ENCODE data around the gene CEP85.
"Not testable (repeated sequence)": the region's sequence is repeated elsewhere in the genome, so short reads cannot be mapped to it uniquely, and the experiment has no call there.

CEP85 gene

DNA sequence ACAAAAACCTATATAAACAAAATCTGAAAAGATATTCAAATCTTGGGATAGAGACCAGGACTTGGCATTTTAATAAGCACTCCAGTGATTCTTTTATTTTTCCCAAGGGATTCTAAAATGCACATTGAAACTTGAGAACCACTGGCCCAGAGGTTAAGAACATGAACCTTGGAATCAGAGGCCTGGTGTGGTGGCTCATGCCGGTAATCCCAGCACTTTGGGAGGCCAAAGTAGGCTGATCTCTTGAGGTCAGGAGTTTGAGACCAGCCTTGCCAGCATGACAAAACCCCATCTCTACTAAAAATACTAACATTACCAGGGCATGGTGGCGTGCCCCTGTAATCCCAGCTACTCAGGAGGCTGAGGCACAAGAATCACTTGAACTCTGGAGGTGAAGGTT lies 12.9 kb upstream of the CEP85 start:
- DNase-seq (ENCODE audit: low read depth) = no peak

DNA sequence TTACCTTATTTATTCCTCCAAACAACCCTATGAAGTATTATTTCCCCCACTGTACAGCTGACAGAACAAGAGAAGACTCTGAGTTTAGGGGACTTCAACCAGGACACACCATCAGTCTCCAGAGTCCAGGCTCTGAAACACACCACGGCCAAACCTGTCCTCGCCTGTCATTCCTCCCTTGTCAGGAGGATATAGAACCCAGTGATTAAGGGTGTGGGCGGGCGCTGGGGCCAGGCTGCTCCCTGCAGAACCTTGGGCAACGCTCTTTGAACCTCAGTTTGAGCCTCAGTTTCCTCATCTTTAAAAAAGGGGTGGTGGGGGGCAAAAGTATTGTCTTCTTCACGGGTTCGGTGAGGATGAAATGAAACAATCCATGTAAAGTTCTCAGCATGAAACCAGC lies 9.4 kb upstream of the CEP85 start:
- DNase-seq (ENCODE audit: low read depth) = no peak

DNA sequence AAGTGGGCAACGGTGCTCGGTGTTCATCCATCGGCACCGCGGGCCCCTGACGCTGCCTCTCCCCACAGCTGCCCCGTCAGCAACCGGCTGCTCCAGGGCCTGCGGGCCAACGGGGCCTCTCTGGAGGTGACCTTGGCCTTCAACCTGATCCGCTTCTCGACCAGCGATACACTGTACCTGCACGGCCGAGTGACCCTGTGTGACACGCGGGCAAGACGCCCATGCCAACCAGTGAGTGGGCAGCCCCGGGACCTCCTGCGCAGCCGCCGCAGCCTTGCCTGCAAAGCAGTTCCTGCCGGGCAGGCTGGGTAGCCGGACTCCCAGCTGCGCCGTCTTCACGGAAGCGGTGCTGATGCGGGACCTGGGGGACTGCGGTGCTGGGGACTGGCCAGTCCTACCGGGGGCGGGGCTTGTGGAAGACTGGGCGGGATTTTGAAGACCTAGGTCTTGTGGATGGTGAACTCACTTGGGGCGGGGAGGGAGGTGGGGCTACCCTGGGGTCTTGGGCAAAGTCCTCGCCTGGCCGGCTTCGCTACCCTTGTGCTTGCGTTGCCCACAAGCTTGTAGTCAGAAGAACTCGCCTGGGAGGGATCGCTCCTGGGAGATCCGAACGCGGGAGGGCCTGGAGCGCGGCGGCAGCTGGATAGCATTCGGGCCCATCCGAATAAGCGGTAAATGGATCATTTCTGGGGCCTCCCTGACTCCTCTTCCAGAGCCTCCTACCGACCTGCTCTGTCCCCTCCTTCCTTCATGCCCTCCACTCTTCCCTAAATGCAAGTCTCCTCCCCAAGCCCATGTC lies 8.8 kb upstream of the CEP85 start:
- DNase-seq (ENCODE audit: low read depth) = no peak

DNA sequence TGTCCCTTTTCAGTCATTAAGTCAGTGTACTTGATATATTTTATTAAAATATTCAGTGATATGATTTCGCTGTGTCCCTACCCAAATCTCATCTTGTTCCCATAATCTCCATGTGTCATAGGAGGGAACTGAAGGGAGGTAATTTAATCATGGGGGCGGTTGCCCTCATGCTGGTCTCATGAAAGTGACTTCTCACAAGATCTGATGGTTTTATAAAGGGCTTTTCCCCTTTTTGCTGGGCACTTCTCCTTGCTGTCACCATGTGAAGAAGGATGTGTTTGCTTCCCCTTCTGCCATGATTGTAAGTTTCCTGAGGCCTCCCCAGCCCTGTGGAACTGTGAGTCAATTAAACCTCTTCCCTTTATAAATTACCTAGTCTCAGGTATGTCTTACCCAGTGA lies 3.3 kb upstream of the CEP85 start:
- not testable (repeated sequence) for DNase-seq (ENCODE audit: low read depth)

DNA sequence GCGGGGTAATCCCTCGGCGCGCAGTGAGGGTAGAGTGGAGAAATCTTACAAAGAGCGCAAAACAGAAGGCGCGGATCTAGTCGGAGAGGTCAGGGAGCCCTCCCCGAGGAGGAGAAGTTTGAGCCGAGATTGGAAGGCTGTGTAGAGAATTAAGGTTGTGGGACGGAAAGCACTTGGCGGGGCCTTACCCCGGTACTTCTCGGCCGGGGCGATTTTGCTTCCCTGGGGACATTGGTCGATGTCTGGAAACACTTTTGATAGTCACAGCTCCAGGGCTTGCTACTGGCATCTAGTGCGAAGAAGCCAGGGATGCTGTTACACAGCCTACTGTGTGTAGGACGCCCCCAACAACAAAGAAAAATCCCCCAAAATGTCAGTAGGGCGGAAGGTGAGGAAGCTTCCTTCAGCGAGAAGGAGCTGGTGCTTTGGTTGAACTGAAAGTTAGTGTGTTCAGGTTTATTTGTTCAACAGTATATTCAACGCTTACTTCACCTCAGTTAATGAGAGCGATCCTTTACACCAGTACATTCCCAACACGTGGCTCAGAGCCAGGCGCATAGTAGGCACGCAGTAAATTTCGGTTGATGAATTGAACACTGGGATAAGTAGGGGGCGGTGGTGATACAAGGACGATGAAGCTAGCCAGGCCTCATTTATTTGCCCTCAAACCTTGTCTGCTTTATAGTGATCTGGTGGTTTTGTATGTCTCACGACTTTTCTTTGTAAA lies 807 bp downstream of the CEP85 start:
- DNase-seq (ENCODE audit: low read depth) = no peak

DNA sequence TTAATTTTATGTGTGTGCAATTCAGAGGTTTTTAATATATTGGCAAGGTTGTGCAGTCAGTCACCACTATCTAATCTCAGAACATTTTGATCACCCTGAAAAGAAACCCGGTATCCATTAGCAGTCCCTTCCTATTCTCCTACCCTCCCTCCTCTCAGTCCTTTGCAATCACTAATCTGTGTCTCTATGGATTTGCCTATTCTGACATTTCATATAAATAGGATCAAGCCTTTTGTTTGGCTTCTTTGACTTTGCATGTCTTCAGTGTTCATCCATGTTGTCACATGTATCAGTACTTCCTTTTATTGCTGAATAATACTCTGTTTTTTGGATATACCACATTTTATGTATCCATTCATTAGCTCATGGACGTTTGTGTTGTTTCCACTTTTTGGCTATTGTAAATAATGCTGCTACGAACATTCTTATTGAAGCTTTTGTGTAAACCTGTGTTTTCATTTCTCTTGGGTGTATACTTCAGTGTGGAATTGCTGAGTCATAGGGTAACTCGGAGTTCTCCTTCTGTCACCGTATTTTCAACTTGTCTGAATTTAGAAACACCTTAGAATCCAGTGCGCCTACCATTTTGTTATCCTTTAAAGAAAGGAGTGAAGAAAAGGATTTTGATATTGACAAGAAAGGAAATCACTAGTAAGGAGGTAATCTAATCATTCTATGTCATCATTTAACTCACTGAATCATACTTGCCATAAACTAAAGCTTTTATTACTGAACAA lies 3.4 kb downstream of the CEP85 start:
- no peak for DNase-seq (ENCODE audit: low read depth)

DNA sequence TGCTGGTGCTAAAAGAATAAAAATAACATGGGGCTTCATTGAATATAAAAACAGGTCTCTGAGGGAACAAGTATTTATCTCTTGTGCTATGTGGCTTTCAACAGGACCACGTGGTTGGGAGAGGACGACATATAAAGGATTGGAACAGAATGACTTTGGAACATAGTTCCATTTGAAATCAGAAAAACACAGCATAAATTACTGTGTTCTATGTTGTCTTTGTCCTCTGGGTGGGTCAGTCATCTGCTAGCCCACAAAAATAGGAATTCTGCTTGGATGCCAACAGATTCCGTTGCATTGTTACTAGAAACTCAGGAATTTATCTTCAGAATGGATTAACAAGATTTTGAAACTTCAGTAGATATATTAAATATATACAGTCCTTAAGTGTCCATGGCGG lies 5.9 kb downstream of the CEP85 start:
- no peak for DNase-seq (ENCODE audit: low read depth)

DNA sequence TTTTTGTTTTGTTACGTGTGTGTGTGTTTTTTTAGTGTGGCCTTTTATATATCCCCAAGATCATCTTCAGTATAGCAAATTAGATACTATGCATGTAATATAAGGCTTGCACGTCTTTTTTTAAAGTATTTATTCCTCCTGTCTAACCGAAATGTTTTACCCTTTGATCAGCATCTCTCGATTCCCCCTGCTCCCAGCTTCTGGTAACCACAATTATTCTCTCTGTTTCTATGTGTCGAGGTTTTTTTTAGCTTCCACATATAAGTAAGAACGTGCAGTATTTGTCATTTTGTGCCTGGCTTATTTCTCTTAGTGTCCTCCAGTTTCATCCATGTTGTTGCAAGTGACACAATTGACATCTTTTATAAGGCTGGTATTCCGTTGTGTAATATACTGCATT lies 18.7 kb downstream of the CEP85 start:
- DNase-seq (ENCODE audit: low read depth) = no peak

DNA sequence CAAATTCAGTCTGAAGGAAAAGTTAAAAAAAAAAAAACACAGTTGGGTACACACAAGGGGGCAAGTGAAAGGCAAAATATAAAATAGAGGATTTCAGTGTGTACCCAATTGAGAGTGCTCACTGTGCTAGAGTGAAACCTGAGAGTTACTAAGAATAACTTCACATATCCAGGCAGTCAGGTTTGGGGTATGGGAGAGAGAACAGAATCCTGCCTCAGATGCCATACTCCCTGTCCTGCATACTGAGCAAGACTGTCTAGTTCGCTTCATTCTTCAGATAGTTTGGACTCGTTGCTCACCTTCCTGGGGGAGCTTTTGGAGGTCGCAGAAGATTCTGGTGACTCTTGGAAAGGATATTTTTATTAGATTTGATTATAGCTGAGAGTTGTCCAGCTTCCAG lies 20.4 kb downstream of the CEP85 start:
- no peak for DNase-seq (ENCODE audit: low read depth)

DNA sequence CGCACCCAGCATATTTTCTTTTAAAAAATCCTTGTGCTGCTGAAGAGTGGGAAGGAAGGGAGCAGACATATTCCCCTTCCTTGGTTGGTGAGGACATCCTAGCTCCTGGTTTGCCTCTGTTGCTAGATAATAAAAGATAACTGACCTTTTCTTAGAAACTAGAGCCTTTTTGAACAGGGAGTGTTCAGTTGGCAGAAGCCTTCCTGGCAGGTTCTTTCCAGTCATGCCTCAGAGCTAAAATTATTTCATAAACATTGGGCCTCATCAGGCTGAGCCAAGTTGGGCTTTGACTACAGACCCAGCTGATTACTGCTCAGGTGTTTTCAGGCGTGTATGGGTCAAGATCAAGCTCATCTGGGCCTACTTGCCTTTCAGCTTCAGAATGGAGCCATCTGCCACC lies 23.2 kb downstream of the CEP85 start:
- DNase-seq (ENCODE audit: low read depth) = no peak

DNA sequence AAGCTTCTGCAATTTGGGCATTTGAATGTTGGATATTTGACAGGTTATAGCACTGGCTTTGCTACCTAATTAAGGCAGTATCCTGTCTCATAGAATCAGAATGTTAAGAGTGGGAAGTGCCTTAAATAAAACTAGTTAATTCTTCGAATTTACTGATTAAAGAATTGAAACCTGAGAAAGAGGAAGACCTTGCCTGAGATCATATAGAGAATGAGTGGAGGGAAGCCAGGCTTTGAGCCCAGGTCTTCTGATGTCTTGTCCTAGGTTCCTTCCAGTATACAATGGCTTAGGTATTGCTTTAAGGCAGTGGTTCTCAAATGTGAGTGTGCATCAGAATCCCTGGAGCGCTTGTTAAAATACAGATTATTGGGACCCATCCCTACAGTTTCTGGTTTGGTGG lies 25.0 kb downstream of the CEP85 start:
- no peak for DNase-seq (ENCODE audit: low read depth)

DNA sequence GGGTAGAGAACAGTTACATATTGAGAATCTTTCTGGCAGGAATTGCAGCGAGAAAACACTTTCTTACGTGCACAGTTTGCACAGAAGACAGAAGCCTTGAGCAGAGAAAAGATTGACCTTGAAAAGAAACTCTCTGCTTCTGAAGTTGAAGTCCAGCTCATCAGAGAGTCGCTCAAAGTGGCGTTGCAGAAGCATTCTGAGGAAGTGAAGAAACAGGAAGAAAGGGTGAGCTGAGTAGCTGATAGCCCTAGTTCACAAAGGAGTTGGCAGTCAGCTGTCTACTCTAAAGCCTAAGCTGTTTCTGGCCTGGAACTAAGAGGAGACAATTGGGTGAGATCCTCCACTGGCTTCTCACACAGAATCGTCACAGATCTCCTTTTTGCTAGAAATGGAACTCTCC lies 25.6 kb downstream of the CEP85 start:
- no peak for DNase-seq (ENCODE audit: low read depth)

DNA sequence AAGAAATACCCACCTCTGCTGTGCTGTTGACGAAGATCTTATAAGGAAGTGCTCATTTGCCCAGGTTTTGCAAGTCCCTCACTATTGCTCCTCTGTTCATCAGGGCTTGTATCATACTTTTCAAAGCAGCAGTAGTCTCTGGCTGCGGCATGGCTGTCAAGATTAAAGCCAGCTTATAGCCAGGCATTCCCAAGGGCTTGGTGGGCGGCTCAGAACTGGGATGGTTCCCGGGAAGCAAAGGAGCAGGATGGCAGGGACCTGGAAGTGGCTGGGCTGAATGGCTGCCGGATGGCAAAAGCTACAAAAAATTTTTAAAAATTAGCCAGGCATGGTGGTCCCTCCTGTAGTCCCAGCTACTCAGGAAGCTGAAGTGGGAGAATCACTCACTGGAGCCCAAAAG lies 29.2 kb downstream of the CEP85 start:
- no peak for DNase-seq (ENCODE audit: low read depth)

DNA sequence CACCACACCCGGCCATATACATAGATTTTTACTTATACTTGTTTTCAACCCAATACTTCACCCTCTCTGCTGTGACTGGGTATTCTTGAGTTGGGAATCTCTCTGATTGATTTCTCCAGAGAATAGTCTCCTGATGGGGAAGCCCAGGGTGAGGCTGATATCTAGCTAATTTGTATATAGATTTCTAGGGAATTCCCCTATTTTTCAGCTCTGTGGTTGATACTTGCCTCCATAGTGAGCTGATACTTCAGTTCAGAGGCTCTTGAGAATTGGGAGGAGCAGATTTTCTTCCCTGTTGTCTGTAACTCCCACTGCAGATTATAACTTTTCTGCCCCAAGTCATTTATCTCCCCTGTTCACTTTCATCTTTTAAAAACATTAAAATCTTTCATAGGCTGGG lies 31.4 kb downstream of the CEP85 start:
- DNase-seq (ENCODE audit: low read depth) = no peak

DNA sequence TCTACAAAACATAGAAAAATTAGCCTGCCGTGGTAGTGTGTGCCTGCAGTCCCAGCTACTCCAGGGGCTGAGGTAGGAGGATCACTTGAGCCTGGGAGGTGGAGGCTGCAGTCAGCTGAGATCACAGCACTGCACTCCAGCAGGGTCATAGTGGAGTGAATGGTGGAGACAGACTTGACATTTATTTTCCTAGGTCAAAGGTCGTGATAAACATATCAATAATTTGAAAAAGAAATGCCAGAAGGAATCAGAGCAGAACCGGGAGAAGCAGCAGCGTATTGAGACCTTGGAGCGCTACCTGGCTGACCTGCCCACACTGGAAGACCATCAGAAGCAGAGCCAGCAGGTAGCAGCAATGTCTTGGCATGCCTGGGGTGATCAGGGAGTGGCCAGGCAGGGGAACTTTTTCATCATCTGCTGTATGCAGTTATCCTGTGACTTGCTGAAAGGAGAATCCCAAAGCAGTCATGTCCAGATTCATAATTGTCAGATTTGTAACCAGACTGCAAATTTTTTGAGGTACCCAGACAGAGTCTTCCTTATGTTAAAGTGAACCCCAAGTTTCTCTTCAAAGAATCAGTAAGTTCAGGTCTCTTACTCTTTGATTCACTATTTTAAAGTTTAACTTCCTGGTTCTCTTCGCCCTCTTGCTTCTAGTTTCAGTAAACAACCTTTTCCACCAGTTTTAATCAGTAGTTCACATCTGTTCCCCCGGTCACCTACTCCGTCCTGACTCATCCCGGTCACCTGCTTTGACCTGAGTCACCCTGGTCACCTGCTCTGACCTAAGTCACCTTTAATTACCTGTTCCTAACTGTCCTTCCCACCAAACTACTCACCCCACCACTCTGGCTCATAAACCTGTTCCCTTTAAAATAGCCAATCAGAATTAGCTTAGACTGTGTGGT lies 34.5 kb downstream of the CEP85 start:
- DNase-seq (ENCODE audit: low read depth) = no peak

DNA sequence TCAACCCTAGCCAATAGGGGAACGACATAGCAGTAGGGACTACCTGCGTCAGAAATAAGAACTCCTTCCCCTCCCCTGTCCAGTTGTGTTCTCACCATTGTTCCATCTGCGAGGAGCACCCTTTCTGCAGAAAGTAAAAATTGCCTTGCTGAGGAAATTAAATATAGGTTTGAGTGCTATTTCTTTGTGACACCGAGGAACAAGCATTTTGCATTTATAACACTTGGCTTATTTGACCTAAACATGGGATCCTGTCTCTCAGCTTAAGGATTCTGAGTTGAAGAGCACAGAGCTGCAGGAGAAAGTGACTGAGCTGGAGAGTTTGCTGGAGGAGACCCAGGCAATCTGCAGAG lies 35.2 kb downstream of the CEP85 start:
- DNase-seq (ENCODE audit: low read depth) = no peak

DNA sequence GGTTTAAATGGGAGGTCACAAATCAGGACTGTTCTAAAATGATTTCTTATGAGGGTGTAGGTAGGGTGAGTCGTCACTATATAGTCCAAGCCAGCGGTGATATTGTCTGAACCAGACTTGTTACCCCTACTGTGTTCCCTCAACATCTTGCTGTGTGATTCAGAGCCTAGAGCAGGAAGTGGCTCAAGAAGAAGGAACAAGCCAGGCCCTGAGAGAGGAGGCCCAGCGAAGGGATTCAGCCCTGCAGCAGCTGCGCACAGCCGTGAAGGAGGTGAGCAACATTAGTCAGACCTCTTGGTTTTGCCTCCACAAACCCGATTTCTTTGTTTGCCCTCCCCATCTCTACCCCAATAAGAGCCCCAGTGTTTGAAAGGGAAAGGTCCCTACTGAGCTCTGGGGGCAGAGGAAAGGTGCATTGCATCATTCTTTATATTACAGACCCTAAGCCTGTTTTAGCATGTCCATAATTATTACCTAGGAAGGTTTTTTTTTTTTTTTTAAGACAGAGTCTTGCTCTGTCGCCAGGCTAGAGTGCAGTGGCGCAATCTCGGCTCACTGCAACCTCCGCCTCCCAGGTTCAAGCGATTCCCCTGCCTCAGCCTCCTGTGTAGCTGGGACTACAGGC lies 40.9 kb downstream of the CEP85 start:
- DNase-seq (ENCODE audit: low read depth) = no peak

DNA sequence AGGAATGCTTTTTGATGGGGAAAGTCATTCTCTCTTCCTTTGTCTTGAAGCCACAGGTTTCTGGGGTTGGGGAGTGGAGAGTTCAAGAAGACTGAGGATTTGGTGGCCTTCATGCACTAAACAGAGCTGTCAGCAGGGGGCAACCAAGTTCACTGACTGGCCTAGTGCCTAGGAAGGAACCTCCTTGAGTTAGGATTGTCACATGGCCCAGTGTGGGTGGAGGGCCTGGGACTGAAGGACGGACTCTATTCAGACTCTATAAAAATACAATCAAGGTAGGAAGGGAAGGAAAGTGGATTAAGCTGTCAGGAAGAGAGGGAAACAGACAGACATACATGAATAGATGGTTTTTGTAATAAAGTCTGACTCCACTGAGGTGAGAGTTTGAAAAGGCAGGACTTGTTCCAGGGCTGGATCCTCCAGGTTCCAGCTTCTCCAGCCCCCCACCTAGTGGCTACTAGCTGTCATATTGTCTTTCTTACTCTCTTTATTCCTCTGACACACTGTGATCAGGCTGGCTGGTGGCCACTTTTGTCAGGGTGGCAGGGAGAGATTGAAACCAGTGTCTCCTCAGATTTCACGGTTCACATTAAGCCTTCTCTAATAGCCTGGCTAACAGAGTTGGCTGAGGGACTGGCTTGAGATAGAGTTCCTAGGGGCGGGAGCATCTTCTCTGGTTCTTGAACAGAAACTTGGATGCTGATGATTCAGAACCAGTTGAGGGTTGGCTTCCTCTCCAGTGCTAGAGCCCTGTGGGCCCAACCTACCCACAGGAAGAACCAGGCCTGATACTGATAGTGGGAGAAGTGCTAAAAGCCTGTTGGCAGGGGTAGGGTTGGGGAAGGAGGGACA lies 41.8 kb downstream of the CEP85 start:
- peak; percentile 99 for DNase-seq (ENCODE audit: low read depth)

DNA sequence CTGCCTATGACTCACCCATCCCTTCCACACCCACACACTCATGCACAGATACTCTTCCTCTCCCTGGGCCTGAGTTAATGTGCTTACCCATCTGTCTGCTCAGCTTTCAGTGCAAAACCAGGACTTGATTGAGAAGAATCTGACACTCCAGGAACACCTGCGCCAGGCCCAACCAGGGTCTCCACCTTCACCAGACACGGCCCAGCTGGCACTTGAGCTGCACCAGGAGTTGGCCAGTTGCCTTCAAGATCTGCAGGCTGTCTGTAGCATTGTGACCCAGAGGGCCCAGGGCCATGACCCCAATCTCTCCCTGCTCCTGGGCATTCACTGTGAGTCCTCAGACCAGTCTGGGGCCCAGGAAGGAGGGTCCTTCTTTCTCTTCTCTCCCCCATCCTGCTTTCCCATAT lies 42.4 kb downstream of the CEP85 start:
- DNase-seq (ENCODE audit: low read depth) = no peak

DNA sequence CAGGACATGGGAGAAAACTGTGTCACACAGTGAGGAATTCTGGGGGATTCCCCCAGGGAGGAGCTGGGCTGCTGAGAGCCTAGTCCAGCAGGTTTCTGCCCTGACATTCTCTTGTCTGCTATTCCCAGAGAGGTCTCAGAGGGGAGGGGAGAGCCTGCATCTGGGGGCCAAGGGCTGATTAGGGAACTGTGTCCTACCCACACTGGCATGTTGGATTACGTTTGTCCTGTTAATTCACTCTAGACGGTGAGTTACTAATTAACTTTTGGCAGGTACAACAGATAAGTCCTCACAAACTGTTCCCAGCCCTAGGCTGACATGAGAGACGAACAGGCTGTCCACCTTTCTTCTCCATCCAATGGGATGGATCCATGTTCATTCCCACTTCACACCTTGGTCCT lies 43.3 kb downstream of the CEP85 start:
- no peak for DNase-seq (ENCODE audit: low read depth)

DNA sequence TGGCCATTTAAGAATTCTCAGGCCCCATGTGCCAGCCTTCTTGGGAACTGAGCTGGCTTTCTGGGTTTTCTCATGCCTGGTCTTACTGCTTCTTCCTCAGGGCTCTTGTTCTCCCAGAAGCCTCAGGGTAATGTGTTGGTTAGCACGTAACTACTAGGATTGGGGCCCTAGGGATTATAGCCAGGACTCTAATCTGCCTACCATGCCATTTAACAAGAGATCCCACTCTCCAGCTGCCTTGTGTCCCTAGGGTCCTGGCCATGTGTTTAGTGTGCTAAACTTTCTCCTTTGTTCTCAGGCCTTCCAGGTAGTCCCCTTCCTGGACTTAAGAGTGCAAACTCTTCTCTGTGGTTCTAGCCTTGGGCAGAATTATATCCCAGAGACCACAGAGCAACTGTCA lies 43.7 kb downstream of the CEP85 start:
- no peak for DNase-seq (ENCODE audit: low read depth)

All from stromal cell of bone marrow (primary cell).